Glomerular visceral epithelial cell (primary cell): Measurements from ENCODE around the gene HDHD5.

ENCODE experiments used
- DNase-seq: peaks from one replicate; pipeline ENCODE4 v3.0.0-alpha.2; 2016; ENCODE audit errors: extremely low spot score

HDHD5 gene

DNA sequence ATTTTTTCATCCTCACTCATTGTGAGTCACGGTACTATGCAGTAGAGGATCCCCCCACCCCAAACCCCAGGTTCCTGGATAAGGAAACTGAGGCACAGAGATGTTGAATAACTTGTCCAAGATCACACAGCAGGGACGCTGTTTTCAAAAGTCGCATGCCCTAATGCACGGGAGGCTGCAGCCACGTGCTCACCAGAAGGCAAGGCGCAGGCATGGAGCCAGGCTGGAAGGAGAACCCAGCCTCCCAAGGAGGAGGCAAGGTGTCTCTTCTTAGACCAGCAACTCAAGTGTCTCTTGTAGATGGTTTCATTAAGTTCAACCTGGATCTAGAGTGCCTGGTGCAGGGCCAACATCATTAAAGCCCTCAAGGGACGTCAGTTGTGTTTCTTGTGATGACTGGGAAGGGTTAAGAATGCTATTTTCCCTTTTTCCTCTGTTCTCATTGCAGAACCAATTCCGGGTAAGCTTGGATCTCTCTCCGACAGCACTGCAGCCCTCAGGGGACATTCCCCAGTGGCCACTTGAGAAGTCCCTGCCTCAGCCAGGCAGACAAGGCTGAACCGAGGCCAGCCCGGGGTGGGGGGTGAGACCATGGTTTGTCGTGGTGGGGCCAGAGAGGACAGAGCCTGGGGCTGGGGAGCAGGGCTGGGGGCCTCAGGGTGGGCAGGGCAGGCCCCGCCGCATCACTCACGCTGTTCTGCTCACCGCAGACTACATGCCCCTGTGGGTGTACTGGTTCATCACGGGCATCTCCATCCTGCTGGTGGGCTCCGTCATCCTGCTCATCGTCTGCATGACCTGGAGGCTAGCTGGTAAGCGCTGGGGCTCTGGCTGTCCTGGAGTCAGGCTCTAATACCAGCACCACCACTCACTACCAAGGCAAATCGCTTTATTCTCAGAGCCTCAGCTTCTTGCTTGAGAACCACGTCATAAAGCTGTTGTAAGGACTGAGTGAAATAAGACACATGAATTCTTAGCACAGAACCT, 53.6 kb downstream of the HDHD5 start:
- no peak for DNase-seq

DNA sequence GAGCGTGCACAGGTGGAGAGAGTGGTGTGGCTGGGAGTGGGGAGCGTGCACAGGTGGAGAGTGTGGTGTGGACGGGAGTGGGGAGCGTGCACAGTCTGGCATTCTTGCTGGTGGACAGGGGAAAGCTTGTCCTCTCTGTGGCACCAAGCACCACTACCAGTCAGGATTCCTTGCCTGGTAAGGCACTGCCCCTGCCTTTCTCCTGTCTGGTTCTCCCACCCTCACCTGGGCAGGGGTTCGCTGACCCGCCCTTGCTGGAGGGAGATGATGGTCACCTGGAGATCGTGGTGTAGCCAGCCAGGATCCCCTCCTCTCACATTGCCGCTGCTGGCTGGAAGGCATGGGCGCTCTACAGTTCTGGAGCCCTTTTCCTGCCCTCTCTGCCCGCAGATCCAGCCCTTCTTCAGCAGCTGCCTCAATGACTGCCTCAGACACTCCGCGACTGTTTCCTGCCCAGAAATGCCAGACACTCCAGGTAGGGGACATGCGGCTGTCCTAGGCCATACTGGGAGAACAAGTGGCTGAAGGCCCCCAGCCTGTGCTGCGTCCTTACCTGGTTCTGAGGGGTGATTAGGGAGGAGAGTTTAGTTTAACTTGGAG, 54.6 kb downstream of the HDHD5 start:
- DNase-seq = no peak

DNA sequence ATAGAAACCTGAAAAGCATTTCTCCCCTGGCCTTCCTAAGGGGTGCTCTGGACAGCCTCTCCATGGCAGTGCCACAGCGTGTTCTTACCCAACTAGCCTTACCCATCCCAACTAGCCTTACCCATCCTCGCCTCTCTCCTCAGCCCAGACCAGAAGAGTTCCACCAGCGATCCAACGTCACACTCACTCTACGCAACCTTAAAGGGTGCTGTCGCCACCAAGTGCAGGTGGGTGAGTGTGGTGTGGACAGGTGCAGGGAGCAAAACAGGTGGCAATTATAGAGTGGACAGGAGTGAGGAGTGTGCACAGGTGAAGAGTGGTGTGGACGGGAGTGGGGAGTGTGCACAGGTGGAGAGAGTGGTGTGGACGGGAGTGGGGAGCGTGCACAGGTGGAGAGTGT, 55.7 kb downstream of the HDHD5 start:
- DNase-seq = no peak

DNA sequence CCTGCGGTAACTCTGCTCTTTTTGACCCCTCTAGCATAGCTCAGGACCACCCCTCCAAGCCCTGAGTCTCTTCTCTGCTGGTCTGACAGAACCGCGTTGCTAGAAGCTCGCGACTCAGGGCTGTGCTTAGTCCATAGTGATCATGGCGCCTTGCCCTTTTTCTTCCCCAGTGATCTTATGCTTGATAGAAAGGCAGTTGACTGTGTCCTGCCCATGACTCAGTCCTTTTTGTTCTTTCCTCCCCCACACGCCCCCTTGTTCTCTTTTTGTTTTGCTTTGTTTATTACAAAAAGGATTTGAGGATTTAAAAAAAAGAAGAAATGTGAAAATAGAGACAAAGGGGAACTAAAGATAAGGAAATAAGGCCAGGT, 56.8 kb downstream of the HDHD5 start:
- no peak for DNase-seq

DNA sequence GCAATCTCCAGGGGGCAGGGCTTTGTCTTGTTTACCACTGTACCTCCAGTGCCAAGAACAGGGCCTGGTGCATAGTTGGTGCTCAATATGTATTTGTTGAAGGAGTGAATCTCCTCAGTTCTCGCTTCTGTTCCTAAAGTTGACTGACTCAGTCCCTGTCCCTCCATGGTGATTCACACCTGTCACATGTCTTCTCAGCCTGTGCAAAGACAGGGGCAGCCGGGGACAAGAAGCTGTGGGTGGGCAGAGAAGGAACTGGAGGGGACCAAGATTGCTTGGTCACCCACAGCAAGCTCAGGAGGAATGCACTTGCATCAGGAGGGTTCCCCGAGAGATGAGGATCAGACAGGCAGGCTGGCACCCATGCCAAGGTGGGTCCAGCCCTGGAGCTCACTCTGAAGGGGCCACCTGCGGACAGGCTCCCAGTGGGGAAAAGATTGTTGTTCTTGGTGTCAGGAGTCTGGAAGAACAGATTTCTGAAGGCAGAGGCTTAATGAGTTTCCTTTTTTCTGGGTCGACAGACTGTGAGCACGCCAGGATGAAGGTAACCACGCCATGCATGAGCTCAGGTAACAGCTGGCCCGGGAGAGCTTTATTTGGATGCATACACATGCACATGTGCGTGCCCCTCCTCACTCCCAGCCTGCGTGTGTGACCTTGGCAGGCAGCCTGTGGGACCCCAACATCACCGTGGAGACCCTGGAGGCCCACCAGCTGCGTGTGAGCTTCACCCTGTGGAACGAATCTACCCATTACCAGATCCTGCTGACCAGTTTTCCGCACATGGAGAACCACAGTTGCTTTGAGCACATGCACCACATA, 57.4 kb downstream of the HDHD5 start:
- no peak for DNase-seq

DNA sequence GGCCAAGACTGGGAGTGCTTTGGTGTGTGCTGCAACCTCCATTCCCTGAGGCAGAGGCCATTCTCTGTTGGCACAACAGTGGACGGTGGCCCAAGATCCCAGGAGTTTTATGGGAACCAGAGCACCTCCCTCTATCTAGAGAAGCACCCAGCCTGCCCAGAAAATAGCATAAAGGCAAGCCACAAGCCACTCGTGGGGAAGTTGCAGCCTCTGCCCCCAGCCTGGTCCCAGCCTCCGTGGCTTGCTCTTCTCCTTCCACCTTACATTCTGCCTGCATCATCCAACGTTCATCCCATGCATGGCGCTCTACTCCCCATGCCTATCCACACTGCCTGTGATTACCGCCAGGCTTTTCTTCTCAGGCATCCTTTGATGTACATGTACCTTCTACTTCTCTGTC, 58.5 kb downstream of the HDHD5 start:
- DNase-seq = no peak

DNA sequence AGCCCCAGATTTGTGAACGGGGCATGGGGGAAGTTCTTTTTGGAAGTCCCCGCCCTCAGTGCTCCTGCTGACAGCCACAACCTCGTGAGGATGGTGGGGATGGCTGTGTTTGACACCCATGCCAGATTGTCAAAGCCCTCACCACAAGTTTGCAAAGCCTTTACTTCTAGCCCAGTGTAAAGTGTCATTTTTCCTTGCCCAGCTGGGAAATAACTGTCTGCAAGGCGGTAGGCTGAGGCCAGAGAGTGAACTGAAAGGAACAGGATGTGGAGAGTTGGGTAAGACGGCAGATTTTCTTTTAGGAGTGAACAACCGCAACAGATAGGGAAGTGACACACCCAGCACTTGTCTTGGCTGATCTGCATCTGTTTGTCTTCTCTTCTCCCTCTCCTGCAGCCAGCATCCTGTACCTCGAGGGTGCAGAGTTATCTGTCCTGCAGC, 60.7 kb downstream of the HDHD5 start:
- DNase-seq = no peak

DNA sequence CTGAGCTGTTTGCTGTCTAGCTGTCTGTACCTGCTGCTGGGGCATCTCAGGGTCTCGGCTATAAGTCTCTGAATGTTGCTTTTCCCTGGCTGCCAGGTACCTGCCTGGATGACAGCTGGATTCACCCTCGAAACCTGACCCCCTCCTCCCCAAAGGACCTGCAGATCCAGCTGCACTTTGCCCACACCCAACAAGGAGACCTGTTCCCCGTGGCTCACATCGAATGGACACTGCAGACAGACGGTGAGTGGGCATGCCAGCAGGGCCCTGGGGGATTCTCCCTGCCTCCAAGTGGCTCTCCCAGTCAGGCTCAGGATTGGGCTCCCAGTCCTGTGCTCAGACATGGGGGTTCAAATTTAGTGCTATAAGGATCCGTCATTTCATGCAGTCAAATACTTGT, 61.4 kb downstream of the HDHD5 start:
- no peak for DNase-seq

DNA sequence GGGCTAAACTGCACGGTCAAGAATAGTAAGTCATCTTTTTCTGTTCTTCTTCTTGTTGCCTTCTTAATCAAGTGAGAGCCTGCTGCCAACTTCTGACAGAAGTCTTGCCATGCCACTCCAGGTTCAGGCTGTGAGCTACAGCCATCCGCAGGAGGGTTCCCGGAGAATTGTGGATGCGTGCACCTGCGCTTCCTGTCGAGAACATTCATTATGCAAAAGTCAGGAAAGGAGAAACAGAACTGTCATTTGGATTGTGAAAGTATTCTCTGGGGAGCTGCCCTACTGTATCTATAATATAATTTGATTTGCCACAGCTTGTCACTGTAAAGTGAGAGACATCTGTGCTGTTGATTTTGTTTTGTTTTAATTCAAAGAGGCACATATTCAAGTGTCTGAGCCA, 62.0 kb downstream of the HDHD5 start:
- DNase-seq = no peak

DNA sequence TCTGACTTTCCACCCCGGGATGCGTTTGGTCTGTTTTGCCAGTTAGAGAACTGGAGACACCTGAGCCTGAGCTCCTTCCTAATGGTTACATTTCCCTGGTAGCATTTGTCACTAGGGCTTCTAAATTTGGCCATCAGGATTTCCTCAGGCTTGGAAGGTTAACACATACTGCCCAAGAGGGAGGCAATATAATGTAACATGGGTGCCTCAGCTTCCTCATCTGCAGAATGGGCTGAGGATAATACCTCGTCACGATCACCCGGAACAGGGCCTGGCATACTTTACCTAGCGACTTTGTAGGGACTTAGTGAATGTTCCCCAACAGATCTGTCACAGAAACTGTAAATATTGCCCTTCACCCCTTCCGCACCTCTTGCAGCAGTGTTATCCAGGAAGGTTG, 63.0 kb downstream of the HDHD5 start:
- no peak for DNase-seq

DNA sequence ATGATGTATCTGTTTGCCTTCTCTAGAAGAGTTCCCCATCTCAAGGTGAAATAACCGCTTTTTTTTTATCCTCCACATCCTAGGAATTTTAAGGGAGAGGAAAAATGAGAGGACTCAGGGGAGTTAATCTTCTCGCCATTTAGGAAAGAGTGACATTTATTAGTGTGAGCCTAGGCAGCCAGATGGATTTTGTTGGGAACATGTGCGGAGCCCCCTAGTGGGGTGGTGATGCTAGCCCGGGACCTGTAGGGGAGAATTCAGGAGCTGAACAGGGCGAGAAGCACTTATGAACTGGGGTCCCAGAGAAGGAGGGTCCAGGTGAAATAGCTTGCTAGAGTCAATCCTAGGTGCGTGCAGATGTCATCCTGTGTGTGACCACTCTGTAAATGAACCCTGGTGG, 63.5 kb downstream of the HDHD5 start:
- no peak for DNase-seq

DNA sequence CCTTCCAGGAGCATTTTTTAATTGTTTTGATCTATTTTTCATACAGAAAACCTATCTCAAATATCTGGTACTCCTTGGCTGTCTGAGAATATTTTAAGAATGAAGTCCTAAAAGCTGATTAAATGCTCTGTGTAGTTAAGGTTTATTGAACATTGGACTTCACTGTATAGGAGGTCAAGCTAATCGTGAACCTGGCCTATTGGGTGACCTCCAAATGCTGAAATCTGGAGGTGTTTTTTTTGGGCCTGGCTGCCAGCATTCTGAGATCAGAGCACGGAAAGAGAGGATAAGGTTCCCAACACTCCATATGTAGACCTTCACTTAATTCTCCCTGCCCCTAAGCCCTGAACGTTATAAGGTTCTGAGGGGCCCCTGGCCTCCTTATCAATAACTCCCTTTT, 66.0 kb downstream of the HDHD5 start:
- DNase-seq = no peak

DNA sequence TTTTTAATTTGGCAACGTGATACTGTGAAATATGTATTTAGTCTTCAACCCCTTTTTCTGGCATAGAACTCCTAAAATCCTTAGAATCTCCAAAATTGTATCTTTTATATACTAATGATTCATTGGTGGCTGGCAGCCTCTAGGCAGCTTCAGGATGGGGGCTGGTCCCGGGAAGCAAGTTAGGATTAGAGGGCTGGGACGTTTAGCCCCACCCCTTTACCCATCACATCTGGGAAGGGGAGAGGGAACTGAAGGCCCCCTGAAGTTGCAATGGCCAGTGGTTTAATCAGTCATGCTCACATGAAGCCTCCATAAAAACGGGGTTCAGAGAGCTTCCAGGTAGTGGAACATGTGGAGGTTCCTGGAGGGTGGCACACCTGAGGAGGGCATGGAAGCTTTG, 67.2 kb downstream of the HDHD5 start:
- no peak for DNase-seq

DNA sequence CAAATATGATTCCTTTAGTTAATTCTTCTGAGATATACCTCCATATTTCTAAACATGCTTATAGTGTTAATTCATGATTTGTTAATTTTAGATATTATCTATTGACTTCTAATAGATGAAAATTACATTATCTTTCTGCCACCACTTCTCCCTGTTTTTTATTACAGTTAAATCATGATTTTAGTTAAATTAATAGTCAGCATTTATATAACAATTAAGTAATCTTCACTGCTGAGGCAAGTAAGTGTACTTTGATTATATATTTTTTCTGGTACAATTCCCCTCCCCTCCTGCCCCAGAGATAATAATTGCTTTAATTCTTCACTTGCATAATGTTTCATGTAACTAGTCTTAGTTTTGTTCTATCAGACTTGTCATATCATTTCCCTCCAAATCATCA, 68.5 kb downstream of the HDHD5 start:
- no peak for DNase-seq
